ENCODE data around the gene FAM98B. TPM values are rescaled to one million over a fixed set of nuclear protein-coding genes. Genes with fewer than 3 reads are reported as not detected.

The FAM98B gene
- total and polyA plus RNA-seq, 10 of the 15 experiments (the other 5 are each of a cell fraction or from before 2014, with no cell fraction given): 1.3 to 36.7 (median 10.9) TPM

DNA sequence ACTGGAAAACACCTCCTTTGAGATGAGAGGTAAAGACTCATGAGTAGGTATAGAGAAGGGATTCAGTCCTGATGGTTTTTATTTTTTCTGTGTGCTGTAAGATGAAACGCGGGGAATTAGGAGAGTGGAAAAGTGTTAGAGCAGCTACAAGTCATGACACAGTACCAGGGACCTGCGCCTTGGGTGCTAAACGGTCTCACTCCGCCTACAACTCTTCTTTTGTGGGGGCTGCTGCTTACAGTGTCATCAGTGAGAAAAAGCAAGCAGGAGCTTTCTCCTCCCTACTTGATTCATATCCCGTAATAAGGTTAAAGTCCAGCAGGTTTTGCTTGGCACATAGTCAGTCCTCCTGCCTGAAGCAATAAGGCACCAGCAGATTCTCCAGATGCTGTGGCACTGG is 71.6 kb downstream of the FAM98B start:
- H3K79me2 ChIP-seq (ENCODE audit: control insufficient read depth, insufficient read depth, low read length): no peaks in the 10 kb centered on the region
- intact Hi-C loops (cut with micrococcal nuclease; ENCODE audit: unreplicated experiment): no loop called here
- POLR2A ChIA-PET: no interaction called here

More for the DNA sequence above, 71.6 kb downstream of the FAM98B start:
- H2AFZ ChIP-seq (ENCODE audit: control insufficient read depth, low read depth, low read length): no peak overlapping the region
- FAIRE-seq (no peak), DNase-seq (ENCODE audit: low read depth, low spot score) (no peak), ATAC-seq (no peak)
- H4K20me1 ChIP-seq (ENCODE audit: control insufficient read depth, insufficient read depth): no peaks in the 10 kb centered on the region
- no TSS peak for BruUV-seq (replicated peaks)
- RAD21 ChIA-PET (ENCODE audit: unreplicated experiment): no interaction called here
- H3K36me3 ChIP-seq (ENCODE audit: control insufficient read depth in 2 of 2, insufficient read depth in 2 of 2, low read length in 1 of 2): peaks cover 3 to 5% of the 10 kb centered on the region in 2 experiments; a peak in 3 of 4 replicates
- no peak overlapping the region for H3K4me2 ChIP-seq (ENCODE audit: control insufficient read depth, insufficient read depth)
- H3K4me1 ChIP-seq (ENCODE audit: control insufficient read depth, insufficient read depth, low read length): no peaks in the 10 kb centered on the region
- H3K9me3 ChIP-seq (replicated peaks; ENCODE audit: control insufficient read depth, insufficient read depth, low read length): no peaks in the 10 kb centered on the region
- H3K4me3 ChIP-seq: no peak overlapping the region
- TF ChIP-seq ZBED1 (IDR thresholded peaks at IDR 0.05; ENCODE audit: borderline replicate concordance) (no peak), SMAD1 (IDR thresholded peaks at IDR 0.05; ENCODE audit: low read depth, partially characterized antibody) (no peak), SIX5 (IDR thresholded peaks at IDR 0.05; ENCODE audit: low read depth, low read length, severe bottlenecking) (no peak), FOXM1 (IDR thresholded peaks at IDR 0.05; ENCODE audit: low read depth, low read length) (no peak), EGR1 (IDR thresholded peaks at IDR 0.05; ENCODE audit: borderline replicate concordance in 1 of 2, low read depth in 2 of 2, low read length in 2 of 2) (no peak), BMI1 (IDR thresholded peaks at IDR 0.05; ENCODE audit: borderline replicate concordance) (no peak), ZNF687 (IDR thresholded peaks at IDR 0.05) (no peak), CBFB (IDR thresholded peaks at IDR 0.05; ENCODE audit: low read depth) (no peak), RCOR1 (conservative IDR thresholded peaks at IDR 0.05; ENCODE audit: low read depth, low read length) (no peak), FOS (IDR thresholded peaks at IDR 0.05; ENCODE audit: borderline replicate concordance, extremely low read depth, insufficient read length) (no peak), PAX8 (IDR thresholded peaks at IDR 0.05) (no peak), HCFC1 (IDR thresholded peaks at IDR 0.05; ENCODE audit: low read length) (no peak), CEBPB (IDR thresholded peaks at IDR 0.05; ENCODE audit: borderline replicate concordance in 1 of 2, low read depth in 2 of 2, low read length in 2 of 2) (no peak), ASH2L (IDR thresholded peaks at IDR 0.05; ENCODE audit: borderline replicate concordance, low read depth) (no peak), GABPA (IDR thresholded peaks at IDR 0.05; ENCODE audit: low read depth) (no peak), YY1 (IDR thresholded peaks at IDR 0.05; ENCODE audit: low read depth, low read length) (no peak), RUNX3 (IDR thresholded peaks at IDR 0.05; ENCODE audit: low read length) (no peak), SUPT20H (IDR thresholded peaks at IDR 0.05; ENCODE audit: borderline replicate concordance, control insufficient read depth, low read depth, low read length) (no peak)
- TF ChIP-seq, protein P1, sequence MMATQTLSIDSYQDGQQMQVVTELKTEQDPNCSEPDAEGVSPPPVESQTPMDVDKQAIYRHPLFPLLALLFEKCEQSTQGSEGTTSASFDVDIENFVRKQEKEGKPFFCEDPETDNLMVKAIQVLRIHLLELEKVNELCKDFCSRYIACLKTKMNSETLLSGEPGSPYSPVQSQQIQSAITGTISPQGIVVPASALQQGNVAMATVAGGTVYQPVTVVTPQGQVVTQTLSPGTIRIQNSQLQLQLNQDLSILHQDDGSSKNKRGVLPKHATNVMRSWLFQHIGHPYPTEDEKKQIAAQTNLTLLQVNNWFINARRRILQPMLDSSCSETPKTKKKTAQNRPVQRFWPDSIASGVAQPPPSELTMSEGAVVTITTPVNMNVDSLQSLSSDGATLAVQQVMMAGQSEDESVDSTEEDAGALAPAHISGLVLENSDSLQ (IDR thresholded peaks at IDR 0.05): no peak
- TF ChIP-seq, protein P2, sequence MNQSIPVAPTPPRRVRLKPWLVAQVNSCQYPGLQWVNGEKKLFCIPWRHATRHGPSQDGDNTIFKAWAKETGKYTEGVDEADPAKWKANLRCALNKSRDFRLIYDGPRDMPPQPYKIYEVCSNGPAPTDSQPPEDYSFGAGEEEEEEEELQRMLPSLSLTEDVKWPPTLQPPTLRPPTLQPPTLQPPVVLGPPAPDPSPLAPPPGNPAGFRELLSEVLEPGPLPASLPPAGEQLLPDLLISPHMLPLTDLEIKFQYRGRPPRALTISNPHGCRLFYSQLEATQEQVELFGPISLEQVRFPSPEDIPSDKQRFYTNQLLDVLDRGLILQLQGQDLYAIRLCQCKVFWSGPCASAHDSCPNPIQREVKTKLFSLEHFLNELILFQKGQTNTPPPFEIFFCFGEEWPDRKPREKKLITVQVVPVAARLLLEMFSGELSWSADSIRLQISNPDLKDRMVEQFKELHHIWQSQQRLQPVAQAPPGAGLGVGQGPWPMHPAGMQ (IDR thresholded peaks at IDR 0.05; ENCODE audit: borderline replicate concordance): no peak
- H3K27ac ChIP-seq (ENCODE audit: control insufficient read depth, insufficient read depth): no peak overlapping the region
- in situ Hi-C loops (cut with MboI): no loop called here
- SMC1A ChIA-PET (ENCODE audit: uncharacterized antibody, unreplicated experiment): interaction anchor here (0.8 to 1.5 kb wide), 2 partner anchors 15 to 164 kb away, joined by 3 to 5 read pairs; no protein-coding TSS in a partner anchor
- 93% methylated on average over 6 of the region's 6 CpGs for WGBS (ENCODE audit: insufficient coverage, insufficient replicate concordance, low lambda C conversion rate, missing lambda C conversion rate)
- no peak overlapping the region for H3K9ac ChIP-seq (ENCODE audit: control insufficient read depth, insufficient read depth, low read length)
- no peaks in the 10 kb centered on the region for H3K27me3 ChIP-seq (replicated peaks in 1 of 2; ENCODE audit: control insufficient read depth in 2 of 2, insufficient read depth in 2 of 2, low read length in 1 of 2)
- CTCF ChIA-PET: interaction anchor here (1.8 kb wide), 1 partner anchor 174 kb away, joined by 5 read pairs; no protein-coding TSS in a partner anchor

Measured in GM12878 (cell line).